Thoracic aorta (tissue), 2 donors: ENCODE data around the gene GLOD5. TPM values are rescaled to one million over a fixed set of nuclear protein-coding genes. Genes with fewer than 3 reads are reported as not detected.

Source experiments
- ATAC-seq: fragments of 150-250 bp; one replicate; pipeline ENCODE4 v1.8.0; 2017; ENCODE audit warnings: low read depth; ENCODE audit not compliant: insufficient number of reproducible peaks, low FRiP score
- DNase-seq: peaks from one replicate; pipeline ENCODE4 v3.0.0-alpha.2; 2020; ENCODE audit warnings: low spot score
- H3K27ac ChIP-seq, 2 donors: fragments of 200-600 bp; sonication (generic); 1 replicate in 1 of 2; 2 replicates in 1 of 2; pipeline ENCODE4 v1.5.1; 2016; ENCODE audit warnings: mild to moderate bottlenecking in 2 of 2, moderate library complexity in 2 of 2
- H3K27me3 ChIP-seq: fragments of 200-600 bp; sonication (generic); replicated peaks from 2 replicates; pipeline ENCODE4 v1.6.0; 2016; ENCODE audit warnings: mild to moderate bottlenecking; ENCODE audit not compliant: insufficient read depth
- H3K36me3 ChIP-seq: fragments of 200-600 bp; sonication (generic); one replicate; pipeline ENCODE4 v1.5.1; 2016
- H3K4me1 ChIP-seq, 2 donors: fragments of 200-600 bp; sonication (generic); 1 replicate in 1 of 2; 2 replicates in 1 of 2; pipeline versions ENCODE4 v1.5.1 to v1.6.0; 2016; ENCODE audit warnings: low read depth in 2 of 2, mild to moderate bottlenecking in 1 of 2; ENCODE audit not compliant: control insufficient read depth in 1 of 2
- H3K4me3 ChIP-seq: fragments of 200-600 bp; sonication (generic); 2 replicates; pipeline ENCODE4 v1.5.1; 2016; ENCODE audit warnings: mild to moderate bottlenecking
- H3K9me3 ChIP-seq: fragments of 200-600 bp; sonication (generic); 2 replicates; pipeline ENCODE4 v1.5.1; 2016
- CTCF ChIP-seq: fragments of 200-600 bp; sonication (generic); IDR thresholded peaks from one replicate; pipeline ENCODE4 v1.5.1; 2019; ENCODE audit warnings: antibody characterized with exemption
- total RNA-seq, 2 donors: library from RNA; depleted of rRNA; stranded (reverse); fragments of >200 nt; gene quantifications; one replicate each; pipeline versions ENCODE4 v1.1.0 to v1.2.3, GENCODE V29; 2016

GLOD5 gene
- total RNA-seq, 2 donors from 2014 or later, result not detected

GRCh38 chrX:48772602-48773001, 11.1 kb downstream of the GLOD5 start:
- Histone ChIP-seq H3K27ac (no peak overlapping the region), H3K4me1 (no peaks in the 10 kb centered on the region), H3K4me3 (no peak overlapping the region), H3K36me3 (no peaks in the 10 kb centered on the region), H3K27me3 (no peaks in the 10 kb centered on the region), H3K9me3 (no peaks in the 10 kb centered on the region)
- no peak for TF ChIP-seq CTCF
- no peak for DNase-seq
- ATAC-seq, result no peak

GRCh38 chrX:48776818-48777439, 15.4 kb downstream of the GLOD5 start:
- DNase-seq, result no peak
- H3K4me1 ChIP-seq, result no peaks in the 10 kb centered on the region
- no peak overlapping the region for H3K27ac ChIP-seq
- no peaks in the 10 kb centered on the region for H3K36me3 ChIP-seq
- H3K27me3 ChIP-seq, result no peaks in the 10 kb centered on the region
- H3K4me3 ChIP-seq, result no peak overlapping the region
- H3K9me3 ChIP-seq, result no peaks in the 10 kb centered on the region
- no peak for ATAC-seq
- no peak for TF ChIP-seq CTCF

DNA sequence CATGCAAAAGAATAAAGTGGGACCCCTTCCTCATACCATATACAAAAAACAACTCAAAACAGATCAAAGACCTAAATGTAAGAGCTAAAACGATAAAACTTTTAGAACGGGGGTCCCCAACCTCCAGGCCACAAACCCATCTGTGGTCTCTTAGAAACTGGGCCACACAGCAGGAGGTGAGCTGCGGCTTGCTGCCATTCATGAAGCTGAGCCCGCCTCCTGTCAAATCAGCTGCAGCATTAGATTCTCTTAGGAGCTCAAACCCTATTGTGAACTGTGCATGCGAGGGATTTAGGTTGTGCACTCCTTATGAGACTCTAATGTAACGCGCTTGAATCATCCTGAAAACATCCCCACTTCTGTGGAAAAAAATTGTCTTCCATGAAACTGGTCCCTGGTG, 17.9 kb downstream of the GLOD5 start:
- Histone ChIP-seq H3K4me1 (no peaks in the 10 kb centered on the region), H3K4me3 (no peak overlapping the region), H3K9me3 (no peaks in the 10 kb centered on the region), H3K27ac (no peak overlapping the region), H3K36me3 (no peaks in the 10 kb centered on the region), H3K27me3 (no peaks in the 10 kb centered on the region)
- DNase-seq, result no peak
- TF ChIP-seq CTCF, result no peak
- ATAC-seq, result no peak

DNA sequence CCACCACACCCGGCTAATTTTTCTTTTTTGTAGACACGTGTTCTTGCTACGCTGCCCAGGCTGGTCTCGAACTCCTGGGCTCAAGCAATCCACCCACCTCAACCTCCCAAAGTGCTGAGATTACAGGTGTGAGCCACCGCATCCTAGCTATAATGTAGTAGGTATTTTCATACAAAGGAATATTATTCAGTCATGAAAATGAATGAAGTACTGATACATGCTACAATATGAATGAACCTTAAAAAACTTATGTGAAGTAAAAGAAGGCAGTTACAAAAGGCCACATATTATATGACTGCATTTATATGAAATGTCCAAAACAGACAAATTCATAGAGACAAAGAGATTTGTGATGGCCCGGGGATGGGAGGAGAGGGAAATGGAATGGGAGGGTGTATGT, 20.2 kb downstream of the GLOD5 start:
- no peak for TF ChIP-seq CTCF

DNA sequence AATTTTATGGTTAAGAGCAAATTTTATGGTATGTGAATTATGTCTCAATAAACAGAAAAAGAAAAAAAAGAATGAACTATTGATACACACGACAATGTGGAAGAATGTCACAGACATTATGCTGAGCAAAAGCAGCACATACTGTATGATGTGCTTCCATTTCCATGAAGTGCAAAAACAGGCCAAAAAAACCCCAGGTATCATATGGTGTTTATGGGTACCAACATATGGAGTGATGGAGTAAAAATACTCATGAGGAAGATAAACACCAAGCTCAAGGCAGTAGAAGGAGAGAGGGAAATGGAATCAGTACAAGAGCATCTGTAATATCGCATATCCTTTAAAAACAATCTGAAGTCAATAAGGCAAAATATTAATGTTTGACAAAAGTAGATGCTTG, 20.7 kb downstream of the GLOD5 start:
- TF ChIP-seq CTCF, result no peak
- DNase-seq, result no peak
- Histone ChIP-seq H3K36me3 (no peaks in the 10 kb centered on the region), H3K4me1 (no peaks in the 10 kb centered on the region), H3K9me3 (no peaks in the 10 kb centered on the region), H3K4me3 (no peak overlapping the region), H3K27me3 (no peaks in the 10 kb centered on the region), H3K27ac (no peak overlapping the region)
- ATAC-seq, result no peak

More for the DNA sequence above, 20.2 kb downstream of the GLOD5 start:
- no peak overlapping the region for H3K4me3 ChIP-seq
- H3K9me3 ChIP-seq, result no peaks in the 10 kb centered on the region
- no peak overlapping the region for H3K27ac ChIP-seq
- DNase-seq, result no peak
- H3K36me3 ChIP-seq, result no peaks in the 10 kb centered on the region
- no peaks in the 10 kb centered on the region for H3K4me1 ChIP-seq
- ATAC-seq, result no peak
- H3K27me3 ChIP-seq, result no peaks in the 10 kb centered on the region
